BJ (cell line): ENCODE data around the gene KCTD18. TPM values are rescaled to one million over a fixed set of nuclear protein-coding genes. Genes with fewer than 3 reads are reported as not detected.

Experiments
- CTCF ChIA-PET: fragments of 350-600 bp; formaldehyde crosslinking; extraction: SDS; loops from one replicate; lab custom pipeline; 2021; ENCODE audit warnings: antibody characterized with exemption, inconsistent platforms; lab: Yijun Ruan, JAX
- POLR2A ChIA-PET: fragments of 300-600 bp; sonication (Branson Sonifier 250); formaldehyde crosslinking; extraction: SDS; loops from one replicate; lab custom pipeline; 2021; ENCODE audit warnings: antibody characterized with exemption; lab: Charles Lee
- DNase-seq: peaks from one replicate; pipeline ENCODE4 v3.0.0-alpha.2; 2011; ENCODE audit warnings: low read depth
- H3K27me3 ChIP-seq: 2 replicates; pipeline ENCODE4 v1.6.0; 2011; ENCODE audit warnings: low read length; ENCODE audit not compliant: control insufficient read depth, insufficient read depth
- H3K36me3 ChIP-seq: 2 replicates; pipeline ENCODE4 v1.5.1; 2011; ENCODE audit warnings: low read length; ENCODE audit not compliant: control insufficient read depth, insufficient read depth
- H3K4me3 ChIP-seq: 2 replicates; pipeline ENCODE4 v1.5.1; 2011; ENCODE audit warnings: low read depth, mild to moderate bottlenecking, control low read depth, low read length
- polyA plus RNA-seq: library from polyadenylated mRNA; depleted of rRNA; stranded (reverse); fragments of >200 nt; gene quantifications from 2 replicates; pipeline ENCODE4 v1.2.3, GENCODE V29; 2011
- TF ChIP-seq, protein P1 (sequence below): IDR thresholded peaks from 2 replicates; pipeline ENCODE4 v1.5.1; 2011; ENCODE audit warnings: low read depth, mild to moderate bottlenecking, control low read depth, inconsistent platforms, low read length, moderate library complexity; ENCODE audit not compliant: insufficient read depth

KCTD18 gene
- polyA plus RNA-seq, 1 experiment = 9.3 TPM

DNA sequence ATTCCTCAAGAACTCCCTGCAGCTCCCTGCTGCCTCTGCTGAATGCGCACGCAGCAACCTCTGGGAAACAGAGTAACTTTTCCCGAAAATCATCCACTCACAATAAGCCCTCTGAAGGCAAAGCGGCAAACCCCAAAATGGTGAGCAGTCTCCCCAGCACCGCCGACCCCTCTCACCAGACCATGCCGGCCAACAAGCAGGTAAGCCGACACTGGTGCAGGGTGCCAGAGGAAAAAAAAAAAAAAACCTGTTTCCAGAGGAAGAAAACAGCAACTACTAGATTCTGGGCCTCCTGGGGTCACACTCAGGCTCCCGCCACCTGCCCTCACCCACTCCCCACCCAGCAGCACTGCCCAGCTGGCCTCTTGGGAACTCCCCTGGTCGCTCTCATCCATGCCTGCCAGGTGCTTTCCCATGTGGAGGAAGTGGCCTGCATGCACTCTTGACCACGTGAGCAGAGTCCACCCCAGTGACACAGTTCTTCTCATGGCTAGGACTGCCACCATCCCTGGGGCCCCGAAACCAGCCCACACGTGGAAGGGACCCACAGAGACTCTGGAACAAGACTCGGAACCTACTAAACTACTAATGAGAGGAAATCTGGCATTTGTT lies 36.9 kb downstream of the KCTD18 start:
- POLR2A ChIA-PET = no interaction called here
- H3K27me3 ChIP-seq = no peaks in the 10 kb centered on the region
- TF ChIP-seq, protein P1, sequence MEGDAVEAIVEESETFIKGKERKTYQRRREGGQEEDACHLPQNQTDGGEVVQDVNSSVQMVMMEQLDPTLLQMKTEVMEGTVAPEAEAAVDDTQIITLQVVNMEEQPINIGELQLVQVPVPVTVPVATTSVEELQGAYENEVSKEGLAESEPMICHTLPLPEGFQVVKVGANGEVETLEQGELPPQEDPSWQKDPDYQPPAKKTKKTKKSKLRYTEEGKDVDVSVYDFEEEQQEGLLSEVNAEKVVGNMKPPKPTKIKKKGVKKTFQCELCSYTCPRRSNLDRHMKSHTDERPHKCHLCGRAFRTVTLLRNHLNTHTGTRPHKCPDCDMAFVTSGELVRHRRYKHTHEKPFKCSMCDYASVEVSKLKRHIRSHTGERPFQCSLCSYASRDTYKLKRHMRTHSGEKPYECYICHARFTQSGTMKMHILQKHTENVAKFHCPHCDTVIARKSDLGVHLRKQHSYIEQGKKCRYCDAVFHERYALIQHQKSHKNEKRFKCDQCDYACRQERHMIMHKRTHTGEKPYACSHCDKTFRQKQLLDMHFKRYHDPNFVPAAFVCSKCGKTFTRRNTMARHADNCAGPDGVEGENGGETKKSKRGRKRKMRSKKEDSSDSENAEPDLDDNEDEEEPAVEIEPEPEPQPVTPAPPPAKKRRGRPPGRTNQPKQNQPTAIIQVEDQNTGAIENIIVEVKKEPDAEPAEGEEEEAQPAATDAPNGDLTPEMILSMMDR = no peak
- H3K4me3 ChIP-seq = no peak overlapping the region
- DNase-seq = no peak
- peaks cover 11% of the 10 kb centered on the region for H3K36me3 ChIP-seq
- CTCF ChIA-PET = interaction anchor here (0.8 to 3.5 kb wide), 4 partner anchors 9 to 499 kb away, joined by 3 to 10 read pairs (median 6); no protein-coding TSS in a partner anchor

DNA sequence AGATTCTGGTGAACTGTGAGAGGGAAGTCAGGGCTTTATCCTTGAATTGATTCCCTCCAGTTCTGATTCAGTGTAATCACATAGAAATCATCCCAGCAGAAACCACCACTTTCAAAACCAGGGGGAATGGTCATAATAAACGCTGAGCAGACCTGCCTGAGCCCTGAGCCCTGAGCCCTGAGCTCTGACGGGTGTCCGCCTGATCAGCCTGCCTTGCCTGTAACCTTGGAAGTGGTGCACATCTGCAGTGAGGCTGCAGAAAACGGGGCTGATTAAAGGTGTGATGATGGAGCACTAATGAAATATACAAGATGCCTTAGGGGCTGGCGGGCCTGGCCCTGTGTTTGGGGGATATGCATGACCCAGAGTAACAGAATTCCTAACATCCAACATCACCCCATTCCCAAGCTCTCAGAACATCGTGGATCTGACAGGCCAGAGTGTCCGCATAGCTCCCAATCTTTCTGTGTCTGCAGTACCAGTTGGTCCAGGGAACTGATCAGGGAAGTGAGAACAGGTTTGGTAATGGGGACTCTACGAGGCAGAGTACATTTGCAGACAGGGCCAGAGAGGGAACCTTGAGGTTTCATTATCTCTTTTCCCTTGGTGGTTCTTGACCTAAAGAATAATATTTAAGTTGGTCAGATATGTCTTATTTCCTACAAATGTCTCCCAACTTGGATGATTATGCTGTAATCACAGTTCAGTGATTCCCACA lies 37.8 kb downstream of the KCTD18 start:
- H3K27me3 ChIP-seq = no peaks in the 10 kb centered on the region
- DNase-seq = no peak
- CTCF ChIA-PET = interaction anchor here (0.8 to 3.5 kb wide), 9 partner anchors 10 to 498 kb away, joined by 3 to 12 read pairs (median 4); no protein-coding TSS in a partner anchor
- no peak overlapping the region for H3K4me3 ChIP-seq
- POLR2A ChIA-PET = no interaction called here
- peaks cover 9% of the 10 kb centered on the region for H3K36me3 ChIP-seq
- TF ChIP-seq, protein P1 = no peak

DNA sequence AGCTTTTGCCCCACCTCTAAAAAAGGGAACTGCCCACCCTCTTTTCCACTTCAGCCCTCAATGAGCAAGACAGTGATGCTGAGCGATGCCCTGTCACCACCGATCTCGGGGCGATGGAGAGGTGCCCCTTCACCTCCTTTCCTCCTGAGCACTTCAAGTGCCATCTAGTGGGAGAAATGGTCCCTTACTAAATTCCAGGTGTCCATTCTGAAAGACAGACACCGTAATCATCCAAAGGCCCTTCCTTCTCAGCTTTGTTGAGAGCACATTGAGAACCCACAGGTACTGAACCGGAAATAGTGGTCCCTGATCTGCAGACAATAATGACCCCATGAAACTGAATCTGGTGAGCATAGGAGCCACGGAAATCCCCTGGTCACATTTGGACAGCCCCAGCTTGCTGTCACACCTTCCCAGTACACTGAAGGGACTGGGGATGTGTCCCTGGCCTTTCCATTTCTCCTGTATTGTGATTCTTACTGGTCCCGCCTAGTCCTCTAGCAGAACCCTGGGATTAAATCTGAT lies 38.5 kb downstream of the KCTD18 start:
- H3K36me3 ChIP-seq = peaks cover 9% of the 10 kb centered on the region
- ChIA-PET CTCF (interaction anchor here (0.6 to 3.5 kb wide), 10 partner anchors 10 to 498 kb away, joined by 3 to 12 read pairs (median 4); no protein-coding TSS in a partner anchor), POLR2A (no interaction called here)
- no peak overlapping the region for H3K4me3 ChIP-seq
- no peaks in the 10 kb centered on the region for H3K27me3 ChIP-seq
- TF ChIP-seq, protein P1 = peak; percentile 52
- DNase-seq = no peak

DNA sequence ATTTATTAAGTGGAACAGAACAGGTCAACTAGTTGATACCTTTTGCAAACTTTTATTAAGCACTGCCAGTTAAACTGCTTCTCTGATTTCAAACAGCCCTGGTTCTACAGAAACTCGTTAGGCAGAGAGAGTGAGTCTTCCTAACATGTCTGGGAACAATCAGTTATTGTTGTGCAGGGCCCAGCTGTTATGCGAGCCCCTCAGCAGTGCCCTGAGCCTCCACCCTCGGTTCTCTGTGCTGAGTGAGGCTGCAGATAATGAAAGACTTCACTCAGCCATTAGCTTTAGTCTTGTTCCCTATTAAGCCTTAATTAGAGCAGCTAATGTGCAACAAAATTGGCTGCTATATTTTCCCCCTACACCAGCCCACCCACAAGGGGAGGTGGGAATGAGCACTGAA lies 39.6 kb downstream of the KCTD18 start:
- Histone ChIP-seq H3K36me3 (peaks cover 9% of the 10 kb centered on the region), H3K27me3 (no peaks in the 10 kb centered on the region), H3K4me3 (no peak overlapping the region)
- CTCF ChIA-PET = interaction anchor here (0.7 to 3.5 kb wide), 8 partner anchors 9 to 490 kb away, joined by 3 to 12 read pairs (median 4); no protein-coding TSS in a partner anchor
- POLR2A ChIA-PET = no interaction called here
- TF ChIP-seq, protein P1 = no peak
- no peak for DNase-seq

DNA sequence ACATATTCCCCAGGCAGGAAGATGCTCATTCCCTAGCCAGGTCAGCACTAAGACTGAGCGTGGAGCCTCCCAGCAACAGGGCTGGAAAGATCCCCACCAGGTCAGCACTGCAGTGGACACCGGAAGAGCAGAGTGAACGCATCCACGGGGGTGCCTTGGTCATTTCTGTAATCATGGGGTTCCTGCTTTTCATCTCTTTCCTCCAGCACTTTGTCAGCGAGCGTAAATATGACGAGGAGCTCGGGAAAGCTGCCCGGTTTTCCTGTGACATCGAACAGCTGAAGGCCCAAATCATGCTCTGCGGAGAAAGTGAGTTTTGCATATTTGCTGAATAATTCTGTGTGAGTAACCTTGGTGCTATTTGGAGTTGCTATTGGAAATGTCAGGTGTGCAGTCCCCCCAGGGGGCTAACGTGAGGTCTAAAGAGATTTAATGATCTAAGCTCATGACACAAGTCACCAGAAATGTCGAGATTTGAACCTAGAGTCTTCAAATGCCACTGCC lies 40.1 kb downstream of the KCTD18 start:
- Histone ChIP-seq H3K36me3 (peaks cover 9% of the 10 kb centered on the region), H3K27me3 (no peaks in the 10 kb centered on the region), H3K4me3 (no peak overlapping the region)
- ChIA-PET POLR2A (no interaction called here), CTCF (interaction anchor here (0.8 to 3.5 kb wide), 5 partner anchors 9 to 490 kb away, joined by 4 to 12 read pairs (median 4); no protein-coding TSS in a partner anchor)
- DNase-seq = no peak
- TF ChIP-seq, protein P1 = no peak
